Medulla oblongata (tissue), 1 donor: ENCODE results near the gene SCO2.
"Not testable (repeated sequence)": the region's sequence is repeated elsewhere in the genome, so short reads cannot be mapped to it uniquely, and the experiment has no call there.

Experiments used
- DNase-seq: peaks from one replicate; pipeline ENCODE4 v3.0.0-alpha.2; 2015; ENCODE audit errors: extremely low spot score

SCO2 gene

DNA sequence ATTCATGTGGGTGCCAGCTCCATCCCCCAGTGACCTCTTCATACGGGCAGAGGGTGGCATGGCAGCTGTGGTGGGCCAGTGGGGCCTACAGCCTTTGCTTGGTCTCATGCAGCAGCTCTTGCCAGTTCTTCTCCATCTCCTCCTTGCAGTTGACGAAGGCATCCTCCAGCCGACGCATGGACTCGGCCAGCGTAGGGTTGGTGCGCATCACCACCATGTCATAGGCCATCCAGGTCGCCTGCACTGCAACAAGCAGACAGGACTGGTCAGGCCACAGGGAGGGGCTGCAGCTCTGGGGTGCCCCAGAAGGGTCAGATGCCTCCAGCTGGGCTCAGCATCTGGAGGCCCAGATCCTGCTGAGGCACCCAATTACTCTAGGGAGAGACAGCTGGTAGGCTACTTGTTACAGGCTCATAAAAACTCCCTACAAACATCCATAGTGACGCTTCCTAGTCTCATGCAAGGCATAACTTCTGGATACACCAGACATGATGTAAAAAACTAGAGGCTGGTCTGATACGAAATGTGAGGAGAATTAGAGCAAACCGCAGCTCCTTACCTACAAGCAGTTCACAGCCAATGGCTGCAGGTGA, 25.9 kb upstream of the SCO2 start:
- DNase-seq: no peak

DNA sequence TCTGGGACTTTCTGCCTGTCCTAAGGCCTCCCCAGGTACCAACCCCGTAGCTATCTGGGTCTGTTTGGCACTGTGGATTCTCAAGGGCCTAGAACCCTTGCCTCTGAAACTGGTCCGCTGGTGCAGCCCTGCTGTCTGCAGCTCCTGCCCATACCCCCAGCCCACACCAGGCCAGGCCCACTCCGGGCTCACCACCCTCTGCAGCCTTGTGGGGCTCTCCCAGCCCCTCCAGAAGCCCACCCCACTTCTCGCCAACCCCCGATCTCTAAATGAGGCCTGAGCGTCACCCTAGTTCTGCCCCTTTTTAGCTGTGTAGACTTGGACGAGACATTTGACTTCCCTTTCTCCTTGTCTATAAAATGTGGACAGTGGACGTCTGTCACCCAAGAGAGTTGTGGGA, 25.0 kb upstream of the SCO2 start:
- DNase-seq: no peak

DNA sequence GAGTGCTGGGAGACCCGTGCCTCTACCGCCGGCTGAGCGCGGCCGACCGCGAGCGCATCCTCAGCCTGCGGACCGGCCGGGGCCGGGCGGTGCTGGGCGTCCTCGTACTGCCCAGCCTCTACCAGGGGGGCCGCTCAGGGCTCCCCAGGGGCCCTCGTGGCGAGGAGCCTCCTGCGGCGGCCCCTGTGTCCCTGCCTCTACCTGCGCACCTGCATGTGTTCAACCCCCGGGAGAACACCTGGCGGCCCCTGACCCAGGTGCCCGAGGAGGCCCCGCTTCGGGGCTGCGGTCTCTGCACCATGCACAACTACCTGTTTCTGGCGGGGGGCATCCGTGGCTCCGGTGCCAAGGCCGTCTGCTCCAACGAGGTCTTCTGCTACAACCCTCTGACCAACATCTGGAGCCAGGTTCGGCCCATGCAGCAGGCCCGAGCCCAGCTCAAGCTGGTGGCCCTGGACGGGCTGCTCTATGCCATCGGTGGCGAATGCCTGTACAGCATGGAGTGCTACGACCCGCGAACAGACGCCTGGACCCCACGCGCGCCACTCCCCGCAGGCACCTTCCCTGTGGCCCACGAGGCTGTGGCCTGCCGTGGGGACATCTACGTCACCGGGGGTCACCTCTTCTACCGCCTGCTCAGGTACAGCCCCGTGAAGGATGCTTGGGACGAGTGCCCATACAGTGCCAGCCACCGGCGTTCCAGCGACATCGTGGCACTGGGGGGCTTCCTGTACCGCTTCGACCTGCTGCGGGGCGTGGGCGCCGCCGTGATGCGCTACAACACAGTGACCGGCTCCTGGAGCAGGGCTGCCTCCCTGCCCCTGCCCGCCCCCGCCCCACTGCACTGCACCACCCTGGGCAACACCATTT, 23.8 kb upstream of the SCO2 start:
- DNase-seq: no peak

DNA sequence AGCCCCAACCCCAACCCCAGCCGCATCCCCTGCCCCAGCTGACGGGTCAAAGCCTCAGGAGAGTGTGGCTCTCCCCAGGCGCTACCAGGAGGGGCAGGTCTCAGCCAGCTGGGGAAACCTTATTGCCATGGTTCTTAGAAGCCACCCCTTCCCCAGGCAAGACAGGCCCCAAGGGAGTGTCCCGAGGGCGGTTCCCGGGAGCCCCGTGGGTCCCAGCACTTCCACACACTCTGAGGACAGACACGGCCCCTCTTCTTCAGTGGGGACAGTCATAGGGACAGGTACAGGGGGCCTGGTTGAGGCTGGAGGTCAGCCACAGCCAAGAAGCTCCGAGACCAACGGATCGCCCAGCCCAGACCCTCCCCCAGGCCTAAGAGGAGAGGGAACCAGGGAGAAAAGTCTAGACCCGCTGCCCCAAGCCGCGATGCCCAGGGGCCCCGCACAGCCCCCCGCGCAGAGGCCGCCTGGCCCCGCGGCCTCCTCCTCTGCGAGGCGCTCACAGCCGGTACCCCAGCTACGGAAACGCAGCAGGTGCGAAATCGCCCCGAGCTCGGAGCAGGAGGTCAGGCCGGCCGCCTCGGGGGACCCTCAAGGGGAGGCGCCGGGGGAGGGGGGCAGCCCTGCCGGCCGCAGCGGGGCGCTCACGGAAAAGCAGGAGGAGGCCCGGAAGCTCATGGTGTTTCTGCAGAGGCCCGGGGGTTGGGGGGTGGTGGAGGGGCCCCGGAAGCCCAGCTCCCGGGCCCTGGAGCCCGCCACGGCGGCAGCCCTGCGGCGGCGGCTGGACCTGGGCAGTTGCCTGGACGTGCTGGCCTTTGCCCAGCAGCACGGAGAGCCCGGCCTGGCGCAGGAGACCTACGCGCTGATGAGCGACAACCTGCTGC, 22.9 kb upstream of the SCO2 start:
- DNase-seq: no peak

DNA sequence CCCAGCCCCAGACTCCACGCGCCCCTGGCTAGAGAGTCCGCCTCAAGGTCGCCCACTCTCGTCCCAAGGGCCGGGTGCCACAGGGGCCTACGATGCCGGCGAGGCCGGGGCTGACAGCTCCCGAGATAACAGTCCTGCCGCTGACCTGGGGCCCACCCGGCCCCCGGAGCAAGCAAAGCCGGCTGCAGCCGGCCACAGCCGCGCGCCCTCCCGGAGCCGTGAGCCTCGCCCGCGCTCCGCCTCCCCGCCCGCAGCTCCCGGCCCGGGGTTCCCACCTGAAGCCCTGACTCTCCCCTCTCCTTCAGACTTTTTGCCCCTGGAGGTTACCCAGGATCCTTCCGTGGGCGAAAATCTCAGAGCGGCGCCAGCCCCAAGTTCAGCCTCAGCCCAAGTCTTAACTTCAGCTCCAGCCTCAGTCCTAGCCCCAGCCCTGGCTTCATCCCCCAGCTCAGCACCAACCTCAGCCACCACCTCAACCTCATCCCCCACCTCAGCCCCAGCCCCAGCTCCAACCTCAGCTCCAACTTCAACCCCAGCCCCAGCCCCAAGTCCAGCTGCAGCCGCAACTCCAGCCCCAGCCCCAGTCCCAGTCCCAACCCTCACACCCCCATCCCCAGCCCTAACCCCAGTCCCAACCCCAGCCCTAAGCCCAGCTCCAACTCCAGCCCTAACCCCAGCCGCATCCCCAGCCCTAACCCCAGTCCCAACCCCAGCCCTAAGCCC, 22.0 kb upstream of the SCO2 start:
- DNase-seq: no peak

DNA sequence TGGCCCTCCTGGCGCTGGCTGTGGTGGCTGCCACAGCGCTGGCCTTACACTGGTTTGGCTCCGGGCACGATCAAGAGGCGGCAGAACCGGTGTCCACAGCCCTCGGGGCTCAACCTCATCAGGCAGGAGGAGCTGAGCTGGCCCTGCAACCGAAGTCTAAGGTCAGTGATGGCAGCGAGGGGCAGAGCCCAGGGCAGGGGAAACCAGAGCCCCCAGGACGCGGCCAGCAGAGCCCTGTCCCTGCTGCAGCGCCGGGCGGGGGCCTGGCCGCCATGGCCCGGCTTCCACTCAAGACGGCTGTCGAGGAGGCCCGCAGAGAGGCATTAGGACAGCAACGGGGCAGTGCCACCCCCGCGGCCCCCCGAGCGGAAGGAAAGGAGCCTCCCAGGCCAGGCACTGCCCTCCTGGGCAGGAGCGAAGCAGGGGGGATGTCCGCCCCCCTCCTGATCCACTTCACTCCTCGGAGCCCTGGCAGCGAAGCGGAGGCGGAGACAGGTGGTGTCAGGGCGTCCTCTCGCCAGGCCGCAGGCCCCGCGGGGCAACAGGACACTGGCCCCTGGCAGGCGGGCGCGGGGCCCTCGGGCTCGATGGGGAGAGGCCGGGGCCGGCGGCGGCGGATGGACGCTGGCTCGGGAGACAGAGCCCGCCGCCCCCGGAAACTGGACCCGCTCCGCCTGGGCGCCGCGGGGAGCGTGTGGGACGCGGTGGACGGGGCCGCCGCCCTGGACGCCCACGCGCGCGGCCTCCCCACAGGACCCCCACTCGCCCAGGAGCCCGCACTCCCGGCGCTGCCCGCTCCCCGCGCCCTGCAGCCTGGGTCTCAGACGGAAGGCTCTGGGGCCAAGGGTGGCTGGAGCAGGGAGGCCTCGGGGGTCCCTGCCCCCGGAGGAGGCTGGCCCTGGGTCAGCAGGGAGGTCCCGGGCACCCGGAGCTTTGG, 21.2 kb upstream of the SCO2 start:
- no peak for DNase-seq

DNA sequence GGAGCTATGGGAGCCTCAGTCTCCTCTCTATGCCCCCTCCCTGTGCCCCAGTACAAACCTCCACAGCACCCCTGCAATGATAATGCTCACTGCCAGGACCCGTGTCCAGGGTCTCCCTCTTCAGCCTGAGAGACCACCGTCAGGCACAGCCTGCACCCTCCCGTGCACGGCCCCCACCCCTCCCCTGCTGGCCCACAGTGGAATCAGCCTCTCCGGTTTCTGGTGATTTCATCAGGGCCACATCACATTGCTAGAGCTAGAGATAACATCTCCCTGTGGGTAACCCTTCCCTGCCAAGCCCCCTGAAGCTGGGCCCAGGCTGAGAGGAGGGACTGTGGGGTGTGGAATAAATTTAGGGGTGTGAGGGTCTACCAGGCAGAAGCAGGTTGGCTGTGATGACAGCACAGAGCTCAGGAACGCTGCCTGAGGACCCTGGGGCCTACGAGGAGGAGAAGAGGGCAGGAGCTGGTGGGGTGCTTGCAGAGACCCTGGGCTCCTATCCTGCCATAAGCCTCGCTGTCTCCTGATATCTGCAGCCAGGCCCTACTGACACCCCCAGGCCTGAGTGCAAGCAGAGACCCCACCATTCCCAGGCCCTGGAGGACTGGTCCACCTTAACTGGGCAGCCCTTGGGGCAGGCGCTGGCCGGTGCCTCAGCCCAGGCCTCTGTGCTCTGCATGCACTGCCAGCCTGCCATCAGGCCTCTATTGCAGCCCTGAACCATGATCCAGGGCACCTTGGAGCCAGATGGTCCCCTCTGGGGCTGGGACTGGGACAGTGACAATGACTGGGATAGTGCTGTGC, 20.3 kb upstream of the SCO2 start, which contains the start of gene KLHDC7B:
Gene KLHDC7B, plus strand, starts transcription at position 378 of the 804 bp plus-strand sequence. Its CDS starts 345 bp downstream, at position 723.
- DNase-seq: no peak

DNA sequence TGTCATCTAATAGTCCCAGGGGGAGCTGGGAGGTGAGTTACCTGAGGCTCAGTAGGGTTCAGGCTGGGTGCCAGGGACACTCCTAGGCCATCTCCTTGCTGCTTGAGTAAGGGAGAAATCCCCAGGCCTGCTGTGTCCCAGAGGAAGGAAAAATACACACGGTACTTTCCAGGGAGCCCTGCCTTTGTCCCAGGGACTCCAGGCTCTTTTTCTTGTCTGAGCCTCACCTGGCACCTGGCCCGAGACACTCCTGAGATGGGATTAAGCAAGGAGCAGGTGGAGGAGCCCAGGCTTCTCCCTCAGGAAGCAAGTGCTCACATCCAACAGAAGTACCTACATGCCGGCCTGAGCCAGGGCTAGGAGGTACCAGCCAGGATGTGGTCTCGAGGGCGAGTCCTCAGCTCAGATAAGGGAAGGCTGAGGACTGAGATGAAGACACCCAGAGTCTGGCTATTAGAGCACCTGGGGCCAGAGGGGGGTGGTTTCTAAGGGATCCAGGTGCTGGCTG, 19.4 kb upstream of the SCO2 start:
- DNase-seq: no peak

DNA sequence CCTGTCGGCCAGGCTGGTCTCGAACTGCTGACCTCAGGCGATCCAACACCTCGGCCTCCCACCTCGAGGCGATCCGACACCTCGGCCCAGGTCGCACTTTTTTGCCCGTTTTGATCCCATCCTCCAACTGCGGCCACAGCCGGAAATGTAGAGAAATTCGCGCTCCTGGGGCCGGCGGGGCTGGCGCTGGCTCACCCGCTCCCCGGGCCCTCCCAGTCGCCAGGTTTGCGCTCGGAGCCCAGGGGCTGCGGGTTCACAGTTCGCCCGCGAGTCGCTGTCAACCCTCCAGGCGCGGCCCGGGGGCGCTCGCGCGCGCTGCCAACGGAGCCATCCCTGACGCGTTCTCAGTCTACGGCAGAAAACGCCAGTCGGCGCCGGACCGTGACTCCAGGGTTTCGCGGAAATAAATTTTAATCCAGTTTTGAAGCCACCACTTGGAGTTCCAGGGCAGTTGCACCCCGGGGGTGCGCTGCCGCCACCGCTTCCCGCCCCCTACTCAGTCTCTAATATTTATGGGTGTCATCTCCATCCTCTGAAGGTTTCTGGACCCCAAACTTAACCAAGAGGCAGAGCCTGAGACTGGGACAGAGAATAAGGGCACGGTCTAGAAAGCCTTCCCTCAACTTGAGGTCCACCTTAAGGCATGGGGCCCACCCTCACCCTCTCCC, 18.8 kb upstream of the SCO2 start:
- peak; percentile 58 for DNase-seq

DNA sequence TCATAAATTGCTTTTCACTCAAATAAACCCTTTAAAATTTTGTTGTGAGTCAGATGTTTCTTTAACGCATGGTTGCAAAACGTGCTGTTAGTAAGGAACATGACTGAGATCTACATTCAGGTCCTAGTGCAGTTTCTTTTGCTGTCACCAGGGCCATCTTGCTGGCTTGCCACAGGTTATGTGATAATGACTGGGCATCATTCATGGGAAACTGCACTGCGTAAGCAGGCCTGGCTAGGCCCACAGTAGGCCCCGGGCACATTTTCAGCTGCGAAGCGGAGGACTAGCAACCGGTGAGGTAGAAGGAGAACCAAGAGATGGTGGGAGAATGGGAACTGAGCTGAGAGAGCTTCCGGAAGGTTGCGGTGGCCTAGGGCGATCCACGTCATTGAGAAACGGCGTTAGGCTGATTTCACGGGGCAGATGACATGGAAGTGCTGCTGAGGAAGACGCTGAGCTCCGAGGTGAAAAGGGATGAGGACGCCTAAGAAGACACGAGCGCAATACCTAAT, 17.1 kb upstream of the SCO2 start:
- peak; percentile 51 for DNase-seq

DNA sequence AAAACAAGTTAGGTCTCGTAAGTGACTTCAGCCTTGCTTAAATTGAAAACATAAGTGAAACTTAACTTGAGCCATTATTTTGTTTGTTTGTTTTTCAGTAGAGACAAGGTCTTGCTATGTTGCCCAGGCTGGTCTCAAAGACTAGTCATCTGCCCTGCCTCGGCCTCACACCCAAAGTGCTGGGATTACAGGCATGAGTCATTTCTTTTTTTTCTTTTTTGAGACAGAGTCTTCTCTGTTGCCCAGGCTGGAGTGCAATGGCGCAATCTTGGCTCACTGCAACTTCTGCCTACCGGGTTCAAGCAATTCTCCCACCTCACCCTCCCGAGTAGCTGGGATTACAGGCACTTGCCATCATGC, 16.2 kb upstream of the SCO2 start:
- not testable (repeated sequence) for DNase-seq

DNA sequence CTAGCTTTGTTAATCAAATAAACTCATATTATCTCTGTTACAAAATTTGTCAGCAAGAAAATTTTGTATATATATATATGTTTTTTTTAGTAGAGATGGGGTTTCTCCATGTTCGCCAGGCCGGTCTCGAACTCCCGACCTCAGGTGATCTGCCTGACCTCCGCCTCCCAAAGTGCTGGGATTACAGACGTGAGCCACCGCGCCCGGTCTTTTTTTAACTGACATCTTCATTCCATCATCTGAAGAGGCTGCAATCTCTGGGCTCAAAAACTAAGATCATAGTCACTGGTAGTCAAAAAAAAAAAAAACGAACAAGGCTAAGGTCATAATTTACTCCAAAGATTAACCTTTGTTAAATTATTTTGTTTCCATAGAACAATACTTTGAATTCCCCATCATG, 15.0 kb upstream of the SCO2 start:
- no peak for DNase-seq

DNA sequence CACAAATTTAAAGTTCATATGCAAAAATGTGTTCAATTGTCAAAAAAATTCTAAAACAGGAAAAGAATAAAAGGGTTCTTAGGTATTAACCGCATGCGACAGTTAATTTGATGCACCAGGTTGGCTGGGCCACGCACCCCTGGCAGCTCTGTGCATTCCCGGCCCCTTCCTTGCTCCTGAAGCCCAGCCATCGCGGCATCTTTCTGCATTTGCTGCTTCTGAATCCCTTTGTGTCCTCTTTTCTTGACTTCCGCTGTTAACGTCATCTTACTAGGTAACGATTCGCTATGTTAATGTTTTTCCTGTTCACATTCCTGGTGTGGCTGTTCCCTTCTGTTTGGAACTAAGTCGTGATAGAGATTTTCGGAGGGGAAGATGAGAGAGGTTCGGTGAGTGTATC, 12.4 kb upstream of the SCO2 start:
- DNase-seq: no peak

DNA sequence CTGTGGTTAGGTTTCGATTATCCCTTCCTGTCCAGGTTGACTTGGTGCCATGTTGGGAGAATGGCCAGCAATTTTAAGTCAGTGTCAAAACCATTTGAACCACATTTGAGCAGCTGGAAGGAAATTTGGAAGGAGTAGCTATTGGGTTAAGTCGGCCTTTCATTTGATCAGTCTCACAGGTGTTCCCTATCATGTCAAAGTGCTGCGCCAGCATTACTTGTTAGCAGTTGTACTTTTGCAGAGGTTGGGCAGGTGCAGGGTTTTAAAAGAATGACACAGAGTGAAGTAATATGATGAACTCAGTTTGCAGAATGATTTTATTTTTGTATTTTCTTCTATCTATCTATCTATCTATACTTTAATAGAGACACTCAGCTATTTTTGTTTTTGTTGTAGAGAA, 10.8 kb upstream of the SCO2 start:
- no peak for DNase-seq

DNA sequence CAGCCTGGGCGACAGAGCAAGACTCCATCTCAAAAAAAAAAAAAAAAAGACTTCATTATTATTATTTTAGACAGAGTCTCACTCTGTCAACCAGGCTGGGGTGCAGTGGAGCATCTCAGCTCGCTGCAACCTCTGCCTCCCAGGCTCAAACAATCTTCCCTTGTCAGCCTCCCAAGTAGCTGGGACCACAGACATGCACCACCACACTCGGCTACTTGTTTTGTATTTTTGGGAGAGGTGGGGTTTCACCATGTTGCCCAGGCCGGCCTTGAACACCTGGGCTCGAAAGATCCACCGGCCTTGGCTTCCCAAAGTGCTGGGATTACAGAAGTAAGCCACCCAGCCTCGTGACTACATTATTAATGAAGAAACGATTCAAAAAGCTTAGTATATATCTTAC, 9.7 kb upstream of the SCO2 start:
- DNase-seq: no peak

DNA sequence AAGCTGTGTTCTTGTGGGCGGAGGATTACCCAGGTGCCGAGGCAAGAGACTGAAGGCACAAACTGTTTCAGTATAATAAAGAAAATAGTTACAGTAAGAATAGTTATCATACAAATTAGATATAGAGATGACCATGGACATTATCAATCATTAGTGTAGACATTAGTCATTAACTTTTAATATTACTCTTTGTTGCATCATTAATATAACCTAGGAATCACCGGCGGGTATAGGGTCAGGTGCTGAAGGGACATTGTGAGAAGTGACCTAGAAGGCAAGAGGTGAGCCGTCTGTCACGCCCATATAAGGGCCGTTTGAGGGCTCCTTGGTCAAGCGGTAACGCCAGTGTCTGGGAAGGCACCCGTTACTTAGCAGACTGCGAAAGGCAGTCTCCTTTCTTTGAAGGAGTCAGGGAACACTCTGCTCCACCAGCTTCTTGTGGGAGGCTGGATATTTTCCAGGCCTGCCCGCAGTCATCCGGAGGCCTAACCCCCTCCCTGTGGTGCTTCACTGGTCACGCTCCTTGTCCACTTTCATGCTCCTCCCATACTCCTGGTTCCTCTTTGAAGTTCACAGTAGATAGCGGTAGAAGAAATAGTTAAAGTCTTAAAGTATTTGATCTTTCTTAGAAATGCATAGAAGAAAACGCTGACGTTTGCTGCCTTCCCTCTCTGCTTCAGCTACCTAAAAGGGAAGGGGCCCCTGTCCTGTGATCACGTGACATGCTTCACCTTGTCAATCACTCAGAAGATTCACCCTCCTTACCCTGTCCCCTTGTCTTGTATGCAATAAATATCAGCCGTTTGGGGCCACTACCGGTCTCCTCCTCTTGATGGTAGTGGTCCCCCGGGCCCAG, 8.7 kb upstream of the SCO2 start:
- DNase-seq: peak; percentile 31

DNA sequence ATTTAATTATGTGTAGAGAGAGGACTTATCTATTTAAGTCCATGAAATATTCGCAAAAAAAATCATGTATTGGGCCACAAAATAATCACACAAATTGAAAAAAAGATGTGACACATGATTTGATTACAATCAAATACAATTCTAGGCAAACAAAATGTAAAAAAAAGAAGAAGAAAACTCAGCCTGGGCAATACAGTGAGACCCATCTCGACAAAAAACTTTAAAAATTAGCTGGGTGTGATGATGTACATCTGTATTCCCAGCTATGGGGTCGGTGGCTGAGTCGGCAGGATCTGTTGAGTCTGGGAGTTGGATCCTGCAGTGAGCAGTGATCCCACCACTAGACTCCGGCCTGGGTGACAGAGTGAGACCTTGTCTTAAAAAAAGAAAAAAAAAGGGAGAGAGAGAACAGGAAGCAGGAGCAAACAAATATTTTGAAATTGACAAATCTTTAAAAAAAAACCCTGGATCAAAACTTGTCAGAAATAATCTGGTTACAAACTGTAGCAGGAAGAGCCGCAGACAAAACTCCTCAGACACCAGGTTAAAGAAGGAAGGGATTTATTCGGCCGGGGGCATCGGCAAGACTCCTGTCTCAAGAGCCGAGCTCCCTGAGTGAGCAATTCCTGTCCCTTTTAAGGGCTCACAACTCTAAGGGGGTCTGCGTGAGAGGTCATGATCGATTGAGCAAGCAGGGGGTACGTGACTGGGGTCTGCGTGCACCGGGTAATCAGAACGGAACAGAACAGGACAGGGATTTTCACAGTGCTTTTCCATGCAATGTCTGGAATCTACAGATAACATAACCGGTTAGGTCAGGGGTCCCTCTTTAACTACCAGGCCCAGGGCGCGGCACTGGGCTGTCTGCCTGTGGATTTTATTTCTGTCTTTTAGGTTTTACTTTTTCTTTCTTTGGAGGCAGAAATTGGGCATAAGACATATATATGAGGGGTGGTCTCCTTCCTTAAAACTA, 7.7 kb upstream of the SCO2 start:
- DNase-seq: no peak
